GM18868 (cell line): ENCODE measurements around the gene CLK1.

Experiments
- ATAC-seq: cut with Tn5 transposase; IDR thresholded peaks from one replicate; pipeline ENCODE4 v1.9.1; 2021; ENCODE audit warnings: mild to moderate bottlenecking, moderate library complexity; ENCODE audit not compliant: unreplicated experiment

Gene CLK1

GRCh38 chr2:200811333-200812121 lies 52.9 kb downstream of the CLK1 start, which contains the start of gene BZW1:
BZW1 (plus strand) TSS chr2:200811910; CDS start chr2:200813218, 1,308 bp downstream.
- peak; percentile 73 for ATAC-seq

GRCh38 chr2:200810998-200811332 lies 53.5 kb downstream of the CLK1 start:
- no peak for ATAC-seq

GRCh38 chr2:200810252-200810997 lies 54.0 kb downstream of the CLK1 start:
- no peak for ATAC-seq

DNA sequence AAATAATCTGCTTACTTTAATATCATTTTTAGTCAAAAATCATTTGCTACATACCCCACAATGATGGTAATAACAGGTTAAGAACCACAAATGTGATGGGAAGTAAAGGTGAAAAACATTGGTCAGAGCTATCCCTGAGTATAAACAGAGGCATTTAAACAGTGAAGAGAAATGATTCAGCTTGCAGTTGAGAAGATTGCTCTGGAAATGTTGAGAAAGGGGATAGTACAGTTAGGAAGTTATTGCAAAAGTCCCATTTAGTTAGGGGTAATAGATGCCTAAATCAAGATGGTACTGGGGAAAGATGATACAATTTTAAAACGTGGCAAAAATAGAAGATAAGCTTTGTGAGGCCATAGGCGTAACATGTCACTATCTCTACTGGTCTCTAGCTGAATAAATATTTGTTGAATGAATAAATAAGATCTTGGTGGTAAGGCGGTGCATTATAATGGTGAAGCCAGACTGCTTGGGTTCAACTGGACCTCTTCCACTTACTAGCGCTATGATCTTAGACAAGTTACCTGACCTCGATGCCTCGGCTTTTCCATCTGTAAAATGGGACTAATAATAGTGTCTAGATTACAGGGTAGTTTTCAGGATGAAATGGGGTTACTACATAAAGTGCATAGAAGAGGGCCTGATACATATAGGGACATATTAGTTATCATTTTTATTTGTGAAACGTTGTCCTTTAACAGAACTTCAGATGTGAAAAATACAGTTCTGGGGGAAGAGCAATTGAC lies 54.8 kb downstream of the CLK1 start:
- no peak for ATAC-seq
